CD14-positive monocyte (primary cell): Measurements from ENCODE around the gene FBXO30. TPM values are rescaled to one million over a fixed set of nuclear protein-coding genes. Genes with fewer than 3 reads are reported as not detected.

Experiments used
- DNase-seq, 3 donors: peaks; one replicate each; pipeline ENCODE4 v3.0.0-alpha.2; 2011 to 2022
- H2AFZ ChIP-seq: 2 replicates; pipeline ENCODE4 v1.6.0; 2012; ENCODE audit warnings: mild to moderate bottlenecking, low read depth, low read length, inconsistent platforms; ENCODE audit not compliant: insufficient read depth, poor library complexity, severe bottlenecking
- H3K27ac ChIP-seq, 2 donors: 1 replicate in 1 of 2; 2 replicates in 1 of 2; pipeline ENCODE4 v1.5.1; 2012 to 2013; ENCODE audit warnings: low read length in 2 of 2, control low read depth in 1 of 2, inconsistent platforms in 1 of 2, low read depth in 1 of 2, mild to moderate bottlenecking in 1 of 2
- H3K27me3 ChIP-seq, 2 donors: one replicate each; pipeline versions ENCODE4 v1.6.0 to v1.6.1; 2011 to 2013; ENCODE audit warnings: low read length in 2 of 2; ENCODE audit not compliant: control insufficient read depth in 2 of 2, insufficient read depth in 2 of 2
- H3K36me3 ChIP-seq, 2 donors: replicated peaks in 1 of 2; 1 replicate in 1 of 2; 2 replicates in 1 of 2; pipeline versions ENCODE4 v1.5.1 to v1.6.1; 2012 to 2013; ENCODE audit warnings: low read length in 2 of 2, control low read depth in 1 of 2, inconsistent platforms in 1 of 2, mild to moderate bottlenecking in 1 of 2; ENCODE audit not compliant: insufficient read depth in 2 of 2, control insufficient read depth in 1 of 2
- H3K4me1 ChIP-seq, 2 donors: 1 replicate in 1 of 2; 2 replicates in 1 of 2; pipeline versions ENCODE4 v1.5.1 to v1.6.1; 2012 to 2013; ENCODE audit warnings: low read length in 2 of 2, control low read depth in 1 of 2, inconsistent platforms in 1 of 2, mild to moderate bottlenecking in 1 of 2, moderate library complexity in 1 of 2; ENCODE audit not compliant: insufficient read depth in 2 of 2, control insufficient read depth in 1 of 2
- H3K4me2 ChIP-seq: replicated peaks from 2 replicates; pipeline ENCODE3; 2012; ENCODE audit warnings: low read length, moderate library complexity, mild to moderate bottlenecking; ENCODE audit not compliant: poor library complexity, severe bottlenecking; ENCODE audit errors: extremely low read depth
- H3K4me3 ChIP-seq, 3 experiments: fragments of 200-600 bp in 1 of 3; sonication (generic) in 1 of 3; replicated peaks in 1 of 3; 1 replicate in 2 of 3; 2 replicates in 1 of 3; pipeline ENCODE4 v1.5.1; 2011 to 2013; ENCODE audit warnings: low read length in 3 of 3, mild to moderate bottlenecking in 3 of 3, control low read depth in 2 of 3, low read depth in 2 of 3, inconsistent platforms in 1 of 3, moderate library complexity in 1 of 3
- H3K79me2 ChIP-seq: 2 replicates; pipeline ENCODE4 v1.6.0; 2012; ENCODE audit warnings: mild to moderate bottlenecking, control low read depth, inconsistent platforms, low read length, moderate library complexity; ENCODE audit not compliant: insufficient read depth
- H3K9ac ChIP-seq: 2 replicates; pipeline ENCODE4 v1.6.0; 2017; ENCODE audit warnings: low read length, mild to moderate bottlenecking; ENCODE audit not compliant: insufficient read depth, poor library complexity, severe bottlenecking
- H3K9me3 ChIP-seq, 2 donors: replicated peaks in 1 of 2; 1 replicate in 1 of 2; 2 replicates in 1 of 2; pipeline versions ENCODE4 v1.5.1 to v1.6.1; 2012 to 2013; ENCODE audit warnings: low read length in 2 of 2, control low read depth in 1 of 2; ENCODE audit not compliant: control insufficient read depth in 1 of 2, insufficient read depth in 1 of 2
- H4K20me1 ChIP-seq: 2 replicates; pipeline ENCODE4 v1.6.0; 2012; ENCODE audit warnings: mild to moderate bottlenecking, low read length, control low read depth, moderate library complexity; ENCODE audit not compliant: insufficient read depth
- H3K27ac Mint-ChIP-seq, 7 donors: one replicate each; pipeline ENCODE4 v1.8.0; 2020; ENCODE audit warnings: mild to moderate bottlenecking in 7 of 7, mixed read lengths in 7 of 7, moderate library complexity in 6 of 7, inconsistent platforms in 2 of 7
- H3K27me3 Mint-ChIP-seq, 3 donors: one replicate each; pipeline ENCODE4 v1.8.0; 2021 to 2022; ENCODE audit warnings: low read depth in 3 of 3, mild to moderate bottlenecking in 3 of 3, mixed read lengths in 3 of 3, moderate library complexity in 3 of 3, inconsistent platforms in 1 of 3
- H3K36me3 Mint-ChIP-seq, 2 donors: one replicate each; pipeline ENCODE4 v1.8.0; 2020; ENCODE audit warnings: mixed read lengths in 2 of 2, inconsistent platforms in 1 of 2, mild to moderate bottlenecking in 1 of 2
- H3K4me1 Mint-ChIP-seq: one replicate; pipeline ENCODE4 v1.8.0; 2020; ENCODE audit warnings: mild to moderate bottlenecking, mixed read lengths
- H3K4me3 Mint-ChIP-seq, 2 donors: one replicate each; pipeline ENCODE4 v1.8.0; 2020; ENCODE audit warnings: mild to moderate bottlenecking in 2 of 2, mixed read lengths in 2 of 2, moderate library complexity in 1 of 2
- H3K9me3 Mint-ChIP-seq, 7 donors: one replicate each; pipeline ENCODE4 v1.8.0; 2020 to 2022; ENCODE audit warnings: mixed read lengths in 7 of 7, mild to moderate bottlenecking in 6 of 7, moderate library complexity in 6 of 7, inconsistent platforms in 2 of 7
- CTCF ChIP-seq: fragments of 200-600 bp; IDR thresholded peaks from one replicate; pipeline ENCODE4 v1.8.0; 2022; ENCODE audit warnings: antibody characterized with exemption, mild to moderate bottlenecking
- WGBS: methylation state at CpG from one replicate; pipeline ENCODE4 v1.1.5; 2013; ENCODE audit warnings: missing lambda C conversion rate; ENCODE audit not compliant: insufficient coverage; 5-methylcytosine and 5-hydroxymethylcytosine counted together
- intact Hi-C, 2 donors: fragments of 100-400 bp; cut with micrococcal nuclease; formaldehyde crosslinking; loops; one replicate each; pipeline versions ENCODE4 v1.15.0 to v1.15.1; 2023
- polyA plus RNA-seq, 3 donors: library from polyadenylated mRNA; depleted of rRNA in 1 of 3; unstranded in 2 of 3; stranded (reverse) in 1 of 3; fragments of 300-500 nt in 2 of 3; fragments of >200 nt in 1 of 3; fragmentation: Illumina TruSeq in 2 of 3; gene quantifications; 1 replicate in 2 of 3; 2 replicates in 1 of 3; pipeline ENCODE4 v1.2.3, GENCODE V29; 2012 to 2021

Gene FBXO30
- polyA plus RNA-seq, 3 donors, result 0.83 to 1.7 (median 1.1) TPM

GRCh38 chr6:145829102-145829501, 14.5 kb upstream of the FBXO30 start:
- Histone ChIP-seq H3K36me3 (no peaks in the 10 kb centered on the region), H4K20me1 (no peaks in the 10 kb centered on the region), H3K27me3 (no peaks in the 10 kb centered on the region), H3K4me3 (no peak overlapping the region), H3K4me2 (no peak overlapping the region), H3K27ac (no peak overlapping the region), H2AFZ (no peak overlapping the region), H3K79me2 (no peaks in the 10 kb centered on the region), H3K9ac (no peak overlapping the region), H3K4me1 (no peaks in the 10 kb centered on the region), H3K9me3 (peaks cover 0 to 3% of the 10 kb centered on the region in 2 donors)
- H3K27me3 Mint-ChIP-seq, result peaks cover 0 to 1% (median 0%) of the 10 kb centered on the region in 3 donors
- no peaks in the 10 kb centered on the region for H3K36me3 Mint-ChIP-seq
- intact Hi-C loops, result no loop called here
- peaks cover 2% of the 10 kb centered on the region for H3K4me1 Mint-ChIP-seq
- no peak for DNase-seq
- 96% methylated on average over 2 of the region's 2 CpGs for WGBS
- TF ChIP-seq CTCF, result no peak
- H3K4me3 Mint-ChIP-seq, result no peak overlapping the region
- H3K27ac Mint-ChIP-seq, result no peak overlapping the region
- H3K9me3 Mint-ChIP-seq, result peaks cover 3 to 17% (median 9%) of the 10 kb centered on the region in 7 donors

- TF ChIP-seq CTCF, result no peak
- intact Hi-C loops, result no loop called here
- no peaks in the 10 kb centered on the region for H3K79me2 ChIP-seq
- no peak overlapping the region for H3K4me3 ChIP-seq
- peaks cover 0 to 3% of the 10 kb centered on the region in 2 donors for H3K36me3 Mint-ChIP-seq
- H3K36me3 ChIP-seq, result no peaks in the 10 kb centered on the region
- H4K20me1 ChIP-seq, result no peaks in the 10 kb centered on the region
- peaks cover 3 to 17% (median 9%) of the 10 kb centered on the region in 7 donors for H3K9me3 Mint-ChIP-seq
- H3K9ac ChIP-seq, result no peak overlapping the region
- no peak overlapping the region for H2AFZ ChIP-seq
- peaks cover 0 to 2% (median 1%) of the 10 kb centered on the region in 3 donors for H3K27me3 Mint-ChIP-seq
- H3K4me2 ChIP-seq, result no peak overlapping the region
- DNase-seq, result no peak
- H3K4me3 Mint-ChIP-seq, result no peak overlapping the region
- H3K4me1 Mint-ChIP-seq, result peaks cover 2% of the 10 kb centered on the region
- H3K9me3 ChIP-seq, result peaks cover 0 to 3% of the 10 kb centered on the region in 2 donors
- no peaks in the 10 kb centered on the region for H3K4me1 ChIP-seq
- H3K27ac Mint-ChIP-seq, result no peak overlapping the region
- no peaks in the 10 kb centered on the region for H3K27me3 ChIP-seq
- H3K27ac ChIP-seq, result no peak overlapping the region
- 100% methylated on average over 2 of the region's 3 CpGs for WGBS
Observed at GRCh38 chr6:145824344-145824743, 9.7 kb upstream of the FBXO30 start.
